Fibroblast of the aortic adventitia (primary cell): ENCODE measurements around the gene ITGA6. TPM values are rescaled to one million over a fixed set of nuclear protein-coding genes. Genes with fewer than 3 reads are reported as not detected.

Experiments
- DNase-seq: peaks from one replicate; pipeline ENCODE4 v3.0.0-alpha.2; 2010; ENCODE audit warnings: low read depth
- H3K4me3 ChIP-seq: 2 replicates; pipeline ENCODE4 v1.5.1; 2011; ENCODE audit warnings: low read depth, mild to moderate bottlenecking, control low read depth, low read length, moderate library complexity
- CTCF ChIP-seq: IDR thresholded peaks from 2 replicates; pipeline ENCODE4 v1.5.1; 2011; ENCODE audit warnings: mild to moderate bottlenecking, low read length, control low read depth, inconsistent platforms; ENCODE audit not compliant: insufficient read depth
- total RNA-seq: library from RNA; depleted of rRNA; stranded (reverse); fragments of >200 nt; gene quantifications from 2 replicates; pipeline ENCODE4 v1.2.3, GENCODE V29; 2012; ENCODE audit warnings: low replicate concordance

Gene ITGA6
- total RNA-seq, 1 donor = 29.1 TPM

- no peak for DNase-seq
- H3K4me3 ChIP-seq = peak overlapping the region; percentile 89
- TF ChIP-seq CTCF = no peak
These were observed 127.8 kb downstream of the ITGA6 start for GRCh38 chr2:172555272-172555521.

Other genes starting within 250 kb of the ITGA6 start
- 5.6 and 16.4 TPM in 2 replicates for gene PDK1, start 128.5 kb downstream of the ITGA6 start, total RNA-seq